NCI-H2171 (cell line): ENCODE results near the gene ANKK1.

Source experiments
- DNase-seq: peaks from one replicate; lab custom pipeline; 2025; lab: John Stamatoyannopoulos, UW

The ANKK1 gene

GRCh38 chr11:113377681-113378412, 9.7 kb upstream of the ANKK1 start:
- no peak for DNase-seq

GRCh38 chr11:113378692-113379091, 8.9 kb upstream of the ANKK1 start:
- DNase-seq, result no peak

DNA sequence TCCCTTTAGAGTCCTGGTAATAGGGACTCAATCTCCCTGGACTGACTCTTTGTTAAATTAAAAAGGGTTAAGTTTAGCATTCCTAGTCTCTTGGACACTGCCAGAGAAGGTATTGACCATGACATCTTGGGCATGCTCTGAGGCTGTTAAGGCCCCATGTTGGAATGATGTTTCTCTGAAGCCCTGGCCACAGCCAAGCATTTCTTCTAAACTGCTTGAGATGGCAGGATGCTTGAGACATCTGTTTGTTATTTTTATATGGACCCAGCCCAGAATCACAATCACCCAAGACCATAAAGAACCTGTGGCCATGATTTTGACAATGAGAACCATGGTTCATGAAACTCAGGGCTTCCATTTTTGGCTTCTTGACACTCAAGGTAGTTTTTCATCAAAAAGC, 5.5 kb upstream of the ANKK1 start:
- no peak for DNase-seq

DNA sequence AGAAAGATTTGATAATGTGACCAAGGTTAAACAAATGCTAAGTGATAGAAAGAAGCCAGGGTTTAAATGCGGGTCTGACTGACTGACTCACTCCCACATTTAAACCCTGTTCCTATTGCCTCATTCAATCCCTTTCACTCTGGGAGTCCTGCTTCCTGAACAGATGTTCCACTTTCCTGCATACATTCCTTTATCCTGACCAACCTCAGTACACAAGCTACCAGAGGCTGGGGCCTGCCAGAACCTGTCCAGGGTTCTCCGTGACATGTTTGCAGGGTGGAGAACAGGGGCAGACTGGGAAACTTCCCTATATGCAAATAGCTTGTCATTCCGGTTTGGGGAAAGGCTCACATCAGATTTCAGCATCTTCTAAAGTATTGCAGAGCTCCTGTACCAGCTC, 3.0 kb upstream of the ANKK1 start:
- peak; percentile 26 for DNase-seq

GRCh38 chr11:113385749-113386148, 1.8 kb upstream of the ANKK1 start:
- no peak for DNase-seq

DNA sequence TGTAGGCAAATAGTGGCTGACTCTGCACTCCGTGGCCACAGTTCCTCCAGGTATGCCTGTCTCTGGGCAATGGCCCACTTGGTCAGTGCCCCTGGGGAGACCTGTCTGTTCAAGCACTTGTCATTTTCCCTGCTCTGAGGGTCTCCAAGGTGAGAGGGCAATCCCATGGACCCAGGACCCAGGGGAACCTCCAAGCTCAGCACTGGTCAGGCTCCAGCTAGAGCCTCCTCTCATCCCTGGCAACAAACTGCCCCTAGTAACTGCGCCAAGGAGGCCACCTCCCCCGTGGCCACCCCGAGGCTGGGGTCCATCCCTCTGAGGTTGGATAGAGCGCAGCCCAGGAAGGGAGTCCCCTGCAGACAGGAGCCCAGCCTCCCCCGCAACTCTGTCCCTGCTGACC, 713 bp upstream of the ANKK1 start:
- no peak for DNase-seq

- DNase-seq, result no peak
Observed at GRCh38 chr11:113389272-113389671, 1.7 kb downstream of the ANKK1 start.

DNA sequence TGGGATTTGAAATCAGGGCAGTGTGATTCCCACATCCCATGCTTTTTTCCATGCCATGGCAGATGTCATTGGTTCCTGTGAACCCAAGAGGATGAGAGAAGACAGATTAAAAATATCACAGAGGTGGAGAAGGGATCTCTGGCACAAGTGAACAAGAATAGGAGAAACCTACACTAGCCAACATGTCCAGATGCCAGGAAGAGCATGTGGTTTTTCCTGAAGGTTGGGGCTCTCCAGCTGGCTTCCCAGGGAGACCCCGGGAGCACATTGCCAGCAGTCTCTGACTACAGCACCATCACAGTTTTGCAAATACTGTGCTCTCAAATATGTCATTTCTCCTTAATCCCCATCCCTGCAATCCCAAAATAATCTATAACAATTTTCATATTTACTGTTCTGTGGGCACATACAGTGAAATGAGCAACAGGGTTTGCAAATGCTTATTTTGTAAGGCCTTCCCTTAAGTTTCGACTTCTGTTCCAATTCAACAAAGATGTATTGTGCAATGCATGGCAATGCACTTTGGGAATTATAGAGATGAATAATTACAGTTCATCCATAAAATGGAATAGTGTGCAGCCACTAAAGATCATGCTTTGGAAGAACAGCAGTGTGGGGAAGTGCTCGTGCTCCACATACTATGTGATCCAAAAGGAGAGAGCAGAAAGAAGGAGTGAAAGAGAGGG, 4.8 kb downstream of the ANKK1 start:
- DNase-seq, result no peak

DNA sequence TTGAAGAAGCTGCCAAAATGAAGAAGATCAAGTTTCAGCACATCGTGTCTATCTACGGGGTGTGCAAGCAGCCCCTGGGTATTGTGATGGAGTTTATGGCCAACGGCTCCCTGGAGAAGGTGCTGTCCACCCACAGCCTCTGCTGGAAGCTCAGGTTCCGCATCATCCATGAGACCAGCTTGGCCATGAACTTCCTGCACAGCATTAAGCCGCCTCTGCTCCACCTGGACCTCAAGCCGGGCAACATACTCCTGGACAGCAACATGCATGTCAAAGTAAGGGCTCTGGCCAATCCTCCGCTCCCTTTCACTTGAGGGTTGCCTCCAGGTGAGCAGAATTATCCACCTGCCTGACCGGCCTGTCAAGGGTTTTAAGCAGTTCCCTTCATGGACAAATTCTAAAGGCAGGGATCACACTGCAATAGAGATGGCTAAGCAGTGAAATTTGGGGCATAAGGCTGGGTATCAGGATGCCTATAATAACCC, 6.0 kb downstream of the ANKK1 start:
- DNase-seq, result no peak

DNA sequence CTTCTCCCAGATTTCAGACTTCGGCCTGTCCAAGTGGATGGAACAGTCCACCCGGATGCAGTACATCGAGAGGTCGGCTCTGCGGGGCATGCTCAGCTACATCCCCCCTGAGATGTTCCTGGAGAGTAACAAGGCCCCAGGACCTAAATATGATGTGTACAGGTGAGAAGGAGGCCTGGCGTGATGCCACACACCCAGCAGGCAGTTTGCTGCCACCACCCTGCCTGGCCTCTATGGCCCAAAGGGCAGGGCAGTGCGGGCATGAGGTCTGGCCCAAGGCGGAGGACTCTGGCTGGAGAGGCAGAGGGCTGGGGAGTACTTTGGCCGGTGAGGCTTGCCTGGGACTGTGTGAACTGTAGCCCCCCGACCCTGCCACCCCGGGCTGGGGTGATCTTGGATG, 7.3 kb downstream of the ANKK1 start:
- DNase-seq, result no peak

GRCh38 chr11:113395782-113396336, 8.3 kb downstream of the ANKK1 start:
- no peak for DNase-seq

- DNase-seq, result no peak
Observed at GRCh38 chr11:113396690-113397089, 9.1 kb downstream of the ANKK1 start.

DNA sequence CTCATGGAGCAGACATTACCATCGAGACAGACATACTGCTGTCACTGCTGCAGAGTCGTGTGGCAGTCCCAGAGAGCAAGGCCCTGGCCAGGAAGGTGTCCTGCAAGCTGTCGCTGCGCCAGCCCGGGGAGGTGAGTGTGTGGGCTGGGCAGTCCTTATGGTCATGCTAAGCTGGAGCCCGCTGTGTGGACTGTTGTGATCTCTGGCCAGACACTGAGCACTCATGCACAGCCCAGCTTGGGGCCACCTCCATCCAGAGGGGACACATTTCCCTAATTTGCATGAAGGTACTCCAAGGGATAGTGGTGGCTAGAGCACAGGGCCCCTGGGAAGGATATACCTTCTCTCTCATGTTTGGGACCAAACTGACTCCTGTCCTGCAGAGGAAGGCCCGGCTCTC, 9.6 kb downstream of the ANKK1 start:
- no peak for DNase-seq

- no peak for DNase-seq
Observed at GRCh38 chr11:113397821-113398220, 10.2 kb downstream of the ANKK1 start.

- DNase-seq, result no peak
Observed at GRCh38 chr11:113398669-113399430, 11.3 kb downstream of the ANKK1 start.

GRCh38 chr11:113400631-113401230, 13.2 kb downstream of the ANKK1 start:
- no peak for DNase-seq

DNA sequence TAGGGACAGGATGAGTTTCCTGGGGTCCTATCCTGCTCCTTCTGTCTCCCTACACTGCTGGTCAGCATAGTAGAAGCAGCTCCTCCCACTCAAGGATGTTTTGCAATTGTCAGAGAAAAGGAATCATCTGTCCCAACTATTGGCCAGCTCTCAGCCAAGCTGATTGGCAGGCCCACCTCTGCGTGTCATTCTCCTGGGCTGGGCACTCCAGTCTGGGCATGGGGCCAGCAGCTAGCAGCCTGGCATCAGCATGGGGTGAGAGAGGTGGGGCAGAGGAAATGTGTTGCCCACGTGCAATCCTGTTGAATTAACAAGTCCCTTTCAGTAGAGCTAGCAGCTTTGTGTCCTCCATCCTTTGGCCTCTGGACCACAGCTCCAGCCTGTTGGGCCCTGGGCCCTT, 14.1 kb downstream of the ANKK1 start:
- peak; percentile 73 for DNase-seq

DNA sequence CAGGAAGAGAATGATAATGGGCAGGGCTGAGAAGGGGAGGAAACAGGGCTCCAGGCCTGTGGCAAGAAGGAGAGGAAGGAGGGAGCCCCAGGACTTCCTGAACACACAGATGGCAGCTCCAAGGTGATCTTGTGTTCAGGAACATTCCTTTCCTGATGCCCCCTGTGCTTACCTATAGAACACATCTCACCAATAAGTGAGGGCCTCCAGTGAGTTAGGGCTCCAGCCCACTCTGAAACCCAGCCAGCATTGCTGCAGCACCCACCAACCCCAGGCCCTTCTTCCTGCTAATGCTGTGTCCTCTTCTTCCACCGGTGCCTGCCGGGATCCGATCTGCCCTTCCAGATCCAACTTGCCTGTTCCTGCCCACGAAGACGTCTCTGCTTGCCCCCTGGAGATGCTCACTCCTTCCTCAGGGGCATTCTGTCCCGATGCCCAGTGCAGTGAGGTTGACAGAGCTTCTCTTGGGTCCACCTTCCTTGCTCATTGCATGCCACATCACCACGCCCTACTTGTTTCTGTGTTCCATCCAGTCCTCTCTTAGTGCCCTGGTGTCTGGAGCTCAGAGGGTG, 17.4 kb downstream of the ANKK1 start:
- DNase-seq, result no peak

DNA sequence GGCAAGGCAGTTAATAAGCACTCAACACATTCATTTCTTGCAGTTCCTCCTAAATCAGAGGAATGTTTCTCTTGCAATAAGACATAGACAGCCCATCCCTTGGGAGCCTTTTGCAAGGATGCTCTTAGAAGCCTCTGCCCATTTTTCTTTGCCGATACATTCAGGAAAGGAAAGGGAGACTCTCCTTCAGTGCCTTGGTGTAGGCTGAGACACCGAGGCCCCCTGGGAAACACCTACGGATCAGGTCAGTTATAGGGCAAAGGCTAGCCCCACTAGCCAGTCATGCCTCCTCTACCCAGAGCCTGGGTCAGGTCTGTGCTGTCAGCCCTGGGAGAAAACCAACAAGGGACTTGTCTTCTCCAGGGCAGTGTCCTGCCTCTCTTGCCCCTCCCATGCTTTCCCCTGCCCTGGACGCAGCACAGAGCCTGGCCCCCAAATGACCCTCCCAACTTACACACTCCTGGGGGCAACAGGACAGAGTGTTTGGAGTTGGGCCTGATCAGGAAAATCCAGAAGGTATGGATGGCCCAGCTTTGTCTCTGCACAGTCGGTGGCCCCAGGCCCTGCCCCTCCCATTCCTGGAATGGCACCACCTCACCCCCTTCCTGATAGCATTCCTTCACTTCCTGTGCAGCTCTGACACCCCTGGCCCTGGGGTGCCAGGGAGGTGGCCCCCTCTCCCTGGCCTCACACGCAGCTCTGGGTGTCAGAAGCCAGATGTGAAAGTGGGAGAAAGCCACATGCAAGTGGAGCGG, 18.3 kb downstream of the ANKK1 start:
- DNase-seq, result no peak

DNA sequence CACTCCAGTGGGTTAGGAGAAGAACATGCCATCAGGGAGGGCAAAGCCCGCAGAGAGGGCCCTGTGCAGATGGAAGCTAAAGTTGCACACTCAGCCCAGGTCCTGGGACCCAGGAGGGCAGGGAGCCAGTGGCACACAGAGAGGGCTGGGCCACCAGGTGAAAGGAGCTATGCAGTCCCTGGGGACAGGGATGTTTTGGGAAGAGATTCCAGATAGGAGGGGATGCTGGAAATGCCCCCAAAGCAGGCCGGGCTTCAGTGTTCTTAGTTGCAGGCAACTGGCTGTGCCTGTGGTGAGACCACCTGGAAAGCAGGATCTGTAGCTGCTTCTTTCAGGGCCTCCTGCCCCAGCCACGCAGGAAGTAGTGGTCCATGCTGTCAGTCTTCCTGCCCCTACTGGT, 19.6 kb downstream of the ANKK1 start:
- no peak for DNase-seq

DNA sequence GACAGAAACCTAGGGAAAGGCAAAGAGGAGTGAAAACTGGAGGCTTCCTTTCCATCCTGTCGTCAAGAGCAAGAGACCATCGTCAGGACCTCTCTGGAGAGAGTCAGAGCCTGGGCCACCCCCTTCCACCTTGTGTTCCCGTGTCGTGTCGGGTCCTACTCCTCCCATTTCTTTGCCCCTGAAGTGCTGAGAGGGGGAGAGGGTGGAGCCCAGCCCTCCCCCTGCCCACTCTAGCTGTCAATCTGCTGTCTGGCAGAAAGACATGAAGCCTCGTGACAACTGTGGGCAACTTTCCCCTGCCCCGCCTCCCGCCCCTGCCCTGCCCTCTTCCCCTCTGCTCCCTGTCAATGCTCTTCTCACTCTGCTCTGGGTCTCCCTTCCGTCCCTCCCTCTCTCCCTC, 20.6 kb downstream of the ANKK1 start:
- DNase-seq, result no peak
